GM21723 (cell line): ENCODE measurements around the gene SGCG.
"Not testable (repeated sequence)": the region's sequence is repeated elsewhere in the genome, so short reads cannot be mapped to it uniquely, and the experiment has no call there.

Experiments used
- ATAC-seq: cut with Tn5 transposase; IDR thresholded peaks from one replicate; pipeline ENCODE4 v1.9.1; 2021; ENCODE audit warnings: mild to moderate bottlenecking, moderate library complexity; ENCODE audit not compliant: unreplicated experiment

The SGCG gene

GRCh38 chr13:23205807-23206206, 25.0 kb downstream of the SGCG start:
- no peak for ATAC-seq

- ATAC-seq: no peak
Observed at GRCh38 chr13:23212671-23213070, 31.9 kb downstream of the SGCG start.

GRCh38 chr13:23231241-23231640, 50.5 kb downstream of the SGCG start:
- ATAC-seq: no peak

GRCh38 chr13:23235994-23236393, 55.2 kb downstream of the SGCG start:
- ATAC-seq: no peak

- ATAC-seq: no peak
Observed at GRCh38 chr13:23243066-23243465, 62.3 kb downstream of the SGCG start.

GRCh38 chr13:23248410-23248809, 67.6 kb downstream of the SGCG start:
- ATAC-seq: not testable (repeated sequence)

GRCh38 chr13:23254506-23254905, 73.7 kb downstream of the SGCG start:
- ATAC-seq: no peak

GRCh38 chr13:23267571-23267970, 86.8 kb downstream of the SGCG start:
- ATAC-seq: no peak

GRCh38 chr13:23268441-23268840, 87.7 kb downstream of the SGCG start:
- ATAC-seq: peak; percentile 72

GRCh38 chr13:23271331-23271730, 90.6 kb downstream of the SGCG start:
- no peak for ATAC-seq

GRCh38 chr13:23273498-23273897, 92.7 kb downstream of the SGCG start:
- no peak for ATAC-seq

GRCh38 chr13:23279321-23279720, 98.5 kb downstream of the SGCG start:
- ATAC-seq: no peak

- no peak for ATAC-seq
Observed at GRCh38 chr13:23288564-23288963, 107.8 kb downstream of the SGCG start.

GRCh38 chr13:23288995-23289394, 108.2 kb downstream of the SGCG start:
- no peak for ATAC-seq

- no peak for ATAC-seq
Observed at GRCh38 chr13:23289917-23290357, 109.2 kb downstream of the SGCG start.

- no peak for ATAC-seq
Observed at GRCh38 chr13:23292586-23292985, 111.8 kb downstream of the SGCG start.

- ATAC-seq: not testable (repeated sequence)
Observed at GRCh38 chr13:23314837-23315236, 134.1 kb downstream of the SGCG start.

- ATAC-seq: no peak
Observed at GRCh38 chr13:23319883-23320224, 139.1 kb downstream of the SGCG start.

GRCh38 chr13:23320926-23321534, 140.3 kb downstream of the SGCG start:
- peak; percentile 15 for ATAC-seq

- peak; percentile 85 for ATAC-seq
Observed at GRCh38 chr13:23321535-23322241, 140.9 kb downstream of the SGCG start.

- no peak for ATAC-seq
Observed at GRCh38 chr13:23322353-23323336, 141.9 kb downstream of the SGCG start.
